ENCODE results near the gene CLEC4G.

Gene CLEC4G, protein sequence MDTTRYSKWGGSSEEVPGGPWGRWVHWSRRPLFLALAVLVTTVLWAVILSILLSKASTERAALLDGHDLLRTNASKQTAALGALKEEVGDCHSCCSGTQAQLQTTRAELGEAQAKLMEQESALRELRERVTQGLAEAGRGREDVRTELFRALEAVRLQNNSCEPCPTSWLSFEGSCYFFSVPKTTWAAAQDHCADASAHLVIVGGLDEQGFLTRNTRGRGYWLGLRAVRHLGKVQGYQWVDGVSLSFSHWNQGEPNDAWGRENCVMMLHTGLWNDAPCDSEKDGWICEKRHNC

DNA sequence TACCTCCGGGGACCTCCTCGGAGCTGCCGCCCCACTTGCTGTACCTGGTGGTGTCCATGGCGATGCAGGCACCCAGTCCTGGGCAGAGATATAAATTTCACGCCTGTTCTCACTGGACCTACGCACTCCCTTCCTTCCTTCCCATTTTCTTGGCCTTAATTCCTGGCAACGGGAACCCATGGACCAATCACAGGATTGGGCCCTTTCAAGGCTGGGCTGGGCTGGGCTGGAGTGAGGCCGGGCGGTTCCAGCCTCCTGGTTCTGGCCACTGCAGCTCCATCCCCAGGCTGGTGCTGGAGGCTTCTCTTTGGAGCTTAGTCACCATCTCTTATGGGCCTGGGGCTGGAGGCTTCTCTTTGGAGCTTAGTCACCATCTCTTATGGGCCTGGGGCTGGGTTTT is at the start of gene CLEC4G:
Gene CLEC4G, minus strand, starts transcription at position 66 of the 400 bp plus-strand sequence. Its CDS starts 8 bp downstream, at position 58.
- no peaks in the 10 kb centered on the region for H3K9me2 ChIP-seq (replicated peaks; ENCODE audit: low read depth, low read length)
- H3K4me2 ChIP-seq (ENCODE audit: low read depth, low read length, poor library complexity, severe bottlenecking): no peak within 1 kb of the TSS
- no peak within 1 kb of the TSS for H3K9ac ChIP-seq (ENCODE audit: low read depth, low read length, poor library complexity, severe bottlenecking)
- no peak within 1 kb of the TSS for H3K4me3 ChIP-seq (ENCODE audit: low read length, poor library complexity, severe bottlenecking)
- no peaks in the 10 kb centered on the region for H3F3A ChIP-seq (ENCODE audit: low read depth)
- H3K36me3 ChIP-seq (ENCODE audit: insufficient read depth, low read length): no peaks in the 10 kb centered on the region
- H3K27me3 ChIP-seq (ENCODE audit: insufficient read depth, low read length, poor library complexity, severe bottlenecking): no peaks in the 10 kb centered on the region
- no peaks in the 10 kb centered on the region for H3K4me1 ChIP-seq (ENCODE audit: insufficient read depth, low read length, poor library complexity, severe bottlenecking)
- H4K20me1 ChIP-seq (ENCODE audit: insufficient read depth, low read length, poor library complexity, severe bottlenecking): no peaks in the 10 kb centered on the region
- H2AFZ ChIP-seq (ENCODE audit: low read length): no peak within 1 kb of the TSS
- no peaks in the 10 kb centered on the region for H3K9me3 ChIP-seq (ENCODE audit: insufficient read depth, low read depth, low read length)
- H3K79me2 ChIP-seq (ENCODE audit: insufficient read depth, low read length): no peaks in the 10 kb centered on the region
- TF ChIP-seq EZH2phosphoT487 (IDR thresholded peaks at IDR 0.05; ENCODE audit: borderline replicate concordance): no peak
- TF ChIP-seq, protein P1, sequence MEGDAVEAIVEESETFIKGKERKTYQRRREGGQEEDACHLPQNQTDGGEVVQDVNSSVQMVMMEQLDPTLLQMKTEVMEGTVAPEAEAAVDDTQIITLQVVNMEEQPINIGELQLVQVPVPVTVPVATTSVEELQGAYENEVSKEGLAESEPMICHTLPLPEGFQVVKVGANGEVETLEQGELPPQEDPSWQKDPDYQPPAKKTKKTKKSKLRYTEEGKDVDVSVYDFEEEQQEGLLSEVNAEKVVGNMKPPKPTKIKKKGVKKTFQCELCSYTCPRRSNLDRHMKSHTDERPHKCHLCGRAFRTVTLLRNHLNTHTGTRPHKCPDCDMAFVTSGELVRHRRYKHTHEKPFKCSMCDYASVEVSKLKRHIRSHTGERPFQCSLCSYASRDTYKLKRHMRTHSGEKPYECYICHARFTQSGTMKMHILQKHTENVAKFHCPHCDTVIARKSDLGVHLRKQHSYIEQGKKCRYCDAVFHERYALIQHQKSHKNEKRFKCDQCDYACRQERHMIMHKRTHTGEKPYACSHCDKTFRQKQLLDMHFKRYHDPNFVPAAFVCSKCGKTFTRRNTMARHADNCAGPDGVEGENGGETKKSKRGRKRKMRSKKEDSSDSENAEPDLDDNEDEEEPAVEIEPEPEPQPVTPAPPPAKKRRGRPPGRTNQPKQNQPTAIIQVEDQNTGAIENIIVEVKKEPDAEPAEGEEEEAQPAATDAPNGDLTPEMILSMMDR (conservative IDR thresholded peaks at IDR 0.05; ENCODE audit: low read length): no peak

DNA sequence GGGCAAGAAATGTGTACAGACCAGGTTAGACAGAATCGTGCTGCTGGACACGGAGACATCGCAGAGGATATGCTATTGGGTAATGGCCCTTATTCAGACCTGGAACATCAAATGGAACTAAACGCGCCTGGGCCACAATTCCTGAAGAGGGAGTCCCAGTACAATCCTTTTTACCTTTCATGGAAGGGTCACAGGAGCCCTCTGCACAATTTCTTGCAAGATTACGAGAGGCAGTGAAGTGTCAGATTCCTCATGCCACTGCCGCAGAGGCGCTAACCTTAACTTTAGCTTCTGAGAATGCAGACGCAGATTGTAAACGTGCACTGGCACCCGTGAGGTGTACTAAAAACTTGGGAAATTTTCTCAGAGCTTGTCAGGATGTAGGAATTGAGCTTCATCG is 49.2 kb upstream of the CLEC4G start:
- H3F3A ChIP-seq (ENCODE audit: low read depth): no peaks in the 10 kb centered on the region
- no peaks in the 10 kb centered on the region for H3K79me2 ChIP-seq (ENCODE audit: insufficient read depth, low read length)
- no peaks in the 10 kb centered on the region for H3K9me2 ChIP-seq (replicated peaks; ENCODE audit: low read depth, low read length)
- H3K36me3 ChIP-seq (ENCODE audit: insufficient read depth, low read length): no peaks in the 10 kb centered on the region
- no peaks in the 10 kb centered on the region for H4K20me1 ChIP-seq (ENCODE audit: insufficient read depth, low read length, poor library complexity, severe bottlenecking)
- TF ChIP-seq, protein P1 (conservative IDR thresholded peaks at IDR 0.05; ENCODE audit: low read length): no peak
- TF ChIP-seq EZH2phosphoT487 (IDR thresholded peaks at IDR 0.05; ENCODE audit: borderline replicate concordance): no peak
- H3K4me1 ChIP-seq (ENCODE audit: insufficient read depth, low read length, poor library complexity, severe bottlenecking): no peaks in the 10 kb centered on the region
- H3K9me3 ChIP-seq (ENCODE audit: insufficient read depth, low read depth, low read length): peaks cover 5% of the 10 kb centered on the region; the same call in 1 of the 2 replicates
- no peaks in the 10 kb centered on the region for H3K27me3 ChIP-seq (ENCODE audit: insufficient read depth, low read length, poor library complexity, severe bottlenecking)
- no peak overlapping the region for H2AFZ ChIP-seq (ENCODE audit: low read length)
- H3K9ac ChIP-seq (ENCODE audit: low read depth, low read length, poor library complexity, severe bottlenecking): no peak overlapping the region
- no peak overlapping the region for H3K4me2 ChIP-seq (ENCODE audit: low read depth, low read length, poor library complexity, severe bottlenecking)
- no peak overlapping the region for H3K4me3 ChIP-seq (ENCODE audit: low read length, poor library complexity, severe bottlenecking)

DNA sequence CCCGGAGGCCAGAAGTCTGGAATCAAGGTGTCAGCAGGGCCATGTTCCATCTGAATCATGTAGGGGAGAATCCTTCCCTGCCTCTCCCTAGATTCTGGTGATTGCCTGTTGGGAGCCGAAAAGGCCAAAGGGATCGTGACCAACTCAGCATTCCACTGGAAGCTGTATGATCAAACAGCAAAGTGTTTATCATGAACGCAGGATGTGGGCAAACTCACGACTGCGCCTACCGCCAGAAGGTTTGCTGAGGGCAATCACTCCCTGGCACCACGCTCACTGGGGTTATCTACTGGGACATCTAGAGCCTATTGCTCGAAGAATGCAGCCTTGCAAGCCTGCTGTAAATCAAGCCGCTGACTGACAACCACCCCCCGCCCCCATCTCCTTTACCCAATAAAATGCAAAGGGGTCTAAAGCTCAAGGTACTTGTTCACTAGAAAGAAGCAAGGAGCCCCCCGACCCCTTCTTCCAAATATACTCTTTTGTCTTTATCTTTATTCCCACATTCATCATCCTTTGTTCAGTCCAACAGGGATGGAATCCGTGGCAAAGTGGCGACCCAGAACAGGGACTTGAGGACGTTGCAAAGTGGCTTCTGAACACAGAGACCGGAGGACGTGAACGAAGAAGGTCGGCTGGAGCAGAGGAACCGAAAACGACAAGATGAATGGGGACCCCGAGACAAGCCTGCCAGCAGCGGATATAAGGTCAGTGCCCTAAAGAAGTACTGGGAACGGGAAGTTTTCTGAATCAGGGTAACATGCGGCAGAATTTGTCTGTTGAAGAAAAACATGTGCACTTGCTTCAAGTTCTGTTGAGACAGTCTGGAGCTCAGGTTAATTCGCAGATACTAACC is 47.9 kb upstream of the CLEC4G start:
- no peak for TF ChIP-seq EZH2phosphoT487 (IDR thresholded peaks at IDR 0.05; ENCODE audit: borderline replicate concordance)
- TF ChIP-seq, protein P1 (conservative IDR thresholded peaks at IDR 0.05; ENCODE audit: low read length): no peak
- H2AFZ ChIP-seq (ENCODE audit: low read length): no peak overlapping the region
- H4K20me1 ChIP-seq (ENCODE audit: insufficient read depth, low read length, poor library complexity, severe bottlenecking): no peaks in the 10 kb centered on the region
- H3K79me2 ChIP-seq (ENCODE audit: insufficient read depth, low read length): no peaks in the 10 kb centered on the region
- H3K9me2 ChIP-seq (replicated peaks; ENCODE audit: low read depth, low read length): no peaks in the 10 kb centered on the region
- no peaks in the 10 kb centered on the region for H3K36me3 ChIP-seq (ENCODE audit: insufficient read depth, low read length)
- no peaks in the 10 kb centered on the region for H3K27me3 ChIP-seq (ENCODE audit: insufficient read depth, low read length, poor library complexity, severe bottlenecking)
- H3K4me3 ChIP-seq (ENCODE audit: low read length, poor library complexity, severe bottlenecking): no peak overlapping the region
- no peak overlapping the region for H3K4me2 ChIP-seq (ENCODE audit: low read depth, low read length, poor library complexity, severe bottlenecking)
- no peaks in the 10 kb centered on the region for H3F3A ChIP-seq (ENCODE audit: low read depth)
- peaks cover 3% of the 10 kb centered on the region; the same call in 1 of the 2 replicates for H3K9me3 ChIP-seq (ENCODE audit: insufficient read depth, low read depth, low read length)
- no peaks in the 10 kb centered on the region for H3K4me1 ChIP-seq (ENCODE audit: insufficient read depth, low read length, poor library complexity, severe bottlenecking)
- no peak overlapping the region for H3K9ac ChIP-seq (ENCODE audit: low read depth, low read length, poor library complexity, severe bottlenecking)
